Right hindlimb (tissue), 1 donor: ENCODE results near the gene RFTN1.
A peak's percentile ranks its signal among the peaks of the same experiment; 100 is the strongest.

Experiments used
- DNase-seq: peaks from one replicate; pipeline ENCODE4 v3.0.0-alpha.2; 2018

Gene RFTN1, protein sequence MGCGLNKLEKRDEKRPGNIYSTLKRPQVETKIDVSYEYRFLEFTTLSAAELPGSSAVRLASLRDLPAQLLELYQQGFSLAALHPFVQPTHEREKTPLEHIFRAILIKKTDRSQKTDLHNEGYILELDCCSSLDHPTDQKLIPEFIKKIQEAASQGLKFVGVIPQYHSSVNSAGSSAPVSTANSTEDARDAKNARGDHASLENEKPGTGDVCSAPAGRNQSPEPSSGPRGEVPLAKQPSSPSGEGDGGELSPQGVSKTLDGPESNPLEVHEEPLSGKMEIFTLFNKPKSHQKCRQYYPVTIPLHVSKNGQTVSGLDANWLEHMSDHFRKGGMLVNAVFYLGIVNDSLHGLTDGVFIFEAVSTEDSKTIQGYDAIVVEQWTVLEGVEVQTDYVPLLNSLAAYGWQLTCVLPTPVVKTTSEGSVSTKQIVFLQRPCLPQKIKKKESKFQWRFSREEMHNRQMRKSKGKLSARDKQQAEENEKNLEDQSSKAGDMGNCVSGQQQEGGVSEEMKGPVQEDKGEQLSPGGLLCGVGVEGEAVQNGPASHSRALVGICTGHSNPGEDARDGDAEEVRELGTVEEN

DNA sequence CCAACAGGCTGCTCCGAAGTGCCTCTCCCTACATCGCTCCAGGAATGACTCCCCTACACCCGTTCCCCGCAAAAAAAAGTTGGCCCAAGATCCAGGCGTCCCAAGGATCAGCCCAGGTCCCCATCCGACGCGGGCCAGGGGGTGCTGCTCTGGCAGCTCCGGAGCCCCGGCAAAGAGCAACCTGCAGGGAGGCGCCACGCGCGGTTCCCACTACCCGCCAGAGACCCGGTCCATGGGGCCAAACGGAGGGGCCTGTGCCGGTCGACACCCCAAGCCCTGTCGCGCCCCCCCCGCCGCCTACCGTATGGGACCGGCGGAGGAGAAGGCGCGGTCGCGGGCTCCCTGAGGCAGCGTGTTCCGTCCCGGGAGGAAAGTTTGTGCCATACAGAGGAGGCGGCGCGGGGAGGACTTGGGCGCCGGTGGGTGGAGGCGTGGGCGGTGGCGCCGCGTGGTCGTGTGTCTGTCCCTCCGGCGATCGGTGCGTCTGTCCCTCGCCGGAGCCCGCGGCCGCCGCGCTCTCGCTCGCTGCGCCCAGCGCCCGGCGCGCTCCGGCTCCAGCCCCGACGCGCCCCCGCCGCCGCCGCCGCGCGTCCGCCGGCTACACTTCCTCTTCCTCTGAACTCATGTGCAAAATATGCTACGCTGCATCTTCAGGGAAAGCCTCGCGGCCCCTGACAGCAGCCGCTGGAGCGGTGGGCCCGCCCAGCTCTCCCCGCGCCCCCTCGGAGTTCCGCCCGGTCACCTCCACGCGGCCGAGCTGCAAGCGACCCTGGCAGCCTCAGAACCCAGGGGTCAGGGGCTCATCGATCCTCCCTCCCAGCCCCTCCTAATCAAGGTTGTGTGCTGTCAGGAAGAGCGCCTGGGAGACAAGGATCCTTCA is at the start of gene RFTN1:
TSS of gene RFTN1 (minus strand) at position 559 of the 880 bp plus-strand sequence. CDS start 19,830 bp downstream, outside the sequence.
- peak; percentile 80 for DNase-seq

DNA sequence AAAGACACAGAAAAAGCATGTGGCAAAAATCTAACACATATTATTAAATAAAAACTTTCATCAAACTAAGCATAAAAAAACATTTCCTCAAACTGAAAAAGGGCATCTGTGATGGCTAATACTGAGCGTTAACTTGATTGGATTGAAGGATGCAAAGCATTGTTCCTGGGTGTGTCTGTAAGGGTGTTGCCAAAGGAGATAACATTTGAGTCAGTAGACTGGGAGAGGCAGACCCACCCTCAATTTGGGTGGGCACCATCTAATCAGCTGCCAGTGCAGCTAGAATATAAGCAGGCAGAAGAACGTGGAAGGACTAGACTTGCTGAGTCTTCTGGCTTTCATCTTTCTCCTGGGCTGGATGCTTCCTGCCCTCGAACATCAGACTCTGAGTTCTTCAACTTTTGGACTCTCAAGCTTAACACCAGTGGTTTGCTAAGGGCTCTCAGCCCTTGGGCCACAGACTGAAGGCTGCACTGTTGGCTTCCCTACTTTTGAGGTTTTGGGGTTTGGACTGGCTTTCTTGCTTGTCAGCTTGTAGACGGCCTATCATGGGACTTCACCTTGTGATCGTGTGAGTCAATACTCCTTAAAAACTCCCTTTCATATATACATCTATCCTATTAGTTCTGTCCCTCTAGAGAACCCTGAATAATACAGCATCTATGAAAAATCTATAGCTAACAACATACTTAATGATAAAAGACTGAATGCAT is 46.3 kb upstream of the RFTN1 start:
- no peak for DNase-seq

DNA sequence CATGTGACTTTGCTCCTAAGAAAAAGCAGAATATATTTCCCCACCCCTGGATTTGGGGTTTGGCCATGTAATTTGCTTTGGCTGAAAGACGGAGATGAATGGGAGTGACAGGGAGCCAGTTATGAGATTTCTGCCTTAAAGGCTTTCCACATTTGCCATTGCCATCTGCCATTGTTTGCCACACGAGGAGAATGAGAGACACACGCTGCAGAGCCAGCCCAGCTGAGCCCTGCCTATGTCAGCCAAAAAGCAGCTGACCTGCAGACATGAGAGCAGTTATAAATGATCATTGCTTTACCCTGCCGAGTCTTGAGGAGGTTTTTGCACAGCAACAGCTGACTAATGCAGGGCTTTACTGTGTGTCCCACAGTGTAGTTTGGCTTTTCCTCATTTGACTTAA is 40.6 kb upstream of the RFTN1 start:
- DNase-seq, result no peak

DNA sequence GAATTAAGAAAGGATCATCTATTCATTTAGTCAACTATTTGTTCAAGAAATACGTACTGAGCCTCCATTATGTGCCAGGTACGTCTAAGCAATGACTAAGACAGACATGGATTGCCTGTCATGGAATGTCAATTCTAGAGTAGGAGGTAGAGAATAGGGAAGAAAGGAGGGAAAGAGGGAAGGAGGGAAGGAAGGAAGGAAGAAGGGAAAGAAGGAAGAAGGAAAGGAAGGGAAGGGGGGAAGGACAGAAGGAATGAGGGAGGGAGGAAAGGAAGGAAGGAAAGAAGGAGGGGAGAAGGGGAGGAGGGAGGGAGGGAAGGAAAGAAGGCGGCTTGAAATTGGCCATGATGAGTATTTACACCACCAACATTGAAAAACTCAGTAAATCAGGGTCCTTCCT is 39.3 kb upstream of the RFTN1 start:
- DNase-seq, result no peak

DNA sequence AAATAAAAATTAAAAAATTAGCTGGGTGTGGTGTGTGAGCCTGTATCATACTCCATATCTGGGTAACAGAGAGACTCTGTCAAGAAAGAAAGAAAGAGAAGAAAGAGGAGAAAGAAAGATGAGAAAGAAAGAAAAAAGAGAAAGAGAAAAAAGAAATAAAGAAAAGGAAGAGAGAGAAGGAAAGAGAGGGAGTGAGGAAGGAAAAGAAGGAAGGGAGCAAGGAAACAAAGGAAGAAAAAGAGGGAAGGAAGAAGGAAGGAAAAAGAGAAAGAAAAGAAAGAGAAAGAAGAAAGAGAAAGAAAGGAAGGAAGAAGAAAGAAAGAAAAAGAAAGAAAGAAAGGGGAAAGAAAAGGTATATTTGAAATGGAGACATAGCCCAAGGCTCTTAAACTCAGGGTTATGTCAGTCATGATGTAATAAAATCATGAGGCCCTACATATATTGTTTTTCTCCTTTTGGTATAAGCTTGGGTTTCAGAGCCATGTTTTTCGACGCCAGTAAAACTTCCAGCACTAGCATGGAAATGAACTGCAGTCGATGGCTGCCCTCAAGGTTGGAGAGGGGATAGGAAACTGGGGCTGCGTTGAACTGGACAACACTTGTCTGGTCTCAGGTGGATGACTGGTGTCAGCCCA is 38.0 kb upstream of the RFTN1 start:
- no peak for DNase-seq

DNA sequence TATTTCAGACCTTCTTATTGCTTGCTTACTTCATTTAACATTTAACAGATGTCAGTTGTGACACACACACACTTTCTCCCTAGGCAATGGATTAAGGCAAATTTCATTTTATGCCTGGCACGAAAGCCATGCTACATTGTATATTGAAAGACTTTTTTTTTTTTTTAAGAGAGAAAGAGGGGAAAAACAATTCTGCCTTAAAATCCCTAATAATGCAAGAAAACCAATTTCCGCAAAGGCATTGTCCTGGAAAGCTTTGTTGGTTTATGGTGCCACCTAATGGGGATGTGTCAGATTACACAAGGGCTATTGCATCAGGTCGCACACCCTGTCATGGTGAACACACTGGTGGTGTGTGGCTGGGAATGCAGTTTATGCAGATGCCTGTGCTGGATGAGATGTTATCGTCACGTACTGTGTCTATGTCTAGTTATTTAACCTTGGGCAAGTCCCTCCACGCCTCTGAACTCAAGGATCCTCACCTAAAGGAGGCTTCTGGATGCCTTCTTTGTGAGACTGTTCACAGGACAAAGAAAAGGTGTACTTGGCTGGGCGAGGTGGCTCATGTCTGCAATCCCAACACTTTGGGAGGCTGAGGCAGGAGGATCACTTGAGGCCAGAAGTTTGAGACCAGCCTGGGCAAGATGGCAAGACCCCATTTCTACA is 37.3 kb upstream of the RFTN1 start:
- DNase-seq, result peak; percentile 83

DNA sequence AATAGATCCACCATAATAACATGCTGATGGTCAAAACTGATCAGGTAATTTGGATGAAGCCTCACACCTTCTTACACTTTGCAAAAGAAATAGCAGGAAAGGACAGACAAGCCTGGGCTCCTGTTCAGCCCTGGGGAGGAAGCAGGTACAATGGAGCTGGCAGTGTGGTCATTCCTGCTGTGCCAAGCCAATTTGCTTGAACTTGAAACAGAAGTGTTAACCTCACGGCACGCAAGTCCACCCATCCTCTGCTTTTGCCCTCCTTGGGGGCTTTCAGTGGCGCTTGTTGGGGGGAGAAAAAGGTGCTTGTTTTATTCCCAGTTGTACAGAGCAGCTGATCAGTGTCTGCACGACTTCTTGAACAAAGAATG is 36.8 kb upstream of the RFTN1 start:
- DNase-seq, result no peak

DNA sequence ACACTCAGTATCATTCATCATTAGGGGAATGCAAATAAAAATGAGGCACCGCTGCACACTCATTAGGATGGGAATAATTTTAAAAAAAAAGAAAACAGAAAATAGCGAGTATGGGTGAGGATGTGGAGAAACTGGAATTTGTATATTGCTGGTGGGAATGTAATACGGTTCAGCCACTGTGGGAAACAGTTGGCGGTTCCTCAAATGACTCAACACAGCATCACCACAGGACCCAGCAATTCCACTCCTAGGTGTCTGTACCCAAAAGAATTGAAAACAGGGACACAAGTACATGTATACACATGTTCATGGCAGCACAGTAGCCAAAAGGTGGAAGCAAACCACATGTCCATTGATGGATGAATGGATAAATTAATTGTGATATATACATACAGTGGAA is 35.2 kb upstream of the RFTN1 start:
- DNase-seq, result no peak

DNA sequence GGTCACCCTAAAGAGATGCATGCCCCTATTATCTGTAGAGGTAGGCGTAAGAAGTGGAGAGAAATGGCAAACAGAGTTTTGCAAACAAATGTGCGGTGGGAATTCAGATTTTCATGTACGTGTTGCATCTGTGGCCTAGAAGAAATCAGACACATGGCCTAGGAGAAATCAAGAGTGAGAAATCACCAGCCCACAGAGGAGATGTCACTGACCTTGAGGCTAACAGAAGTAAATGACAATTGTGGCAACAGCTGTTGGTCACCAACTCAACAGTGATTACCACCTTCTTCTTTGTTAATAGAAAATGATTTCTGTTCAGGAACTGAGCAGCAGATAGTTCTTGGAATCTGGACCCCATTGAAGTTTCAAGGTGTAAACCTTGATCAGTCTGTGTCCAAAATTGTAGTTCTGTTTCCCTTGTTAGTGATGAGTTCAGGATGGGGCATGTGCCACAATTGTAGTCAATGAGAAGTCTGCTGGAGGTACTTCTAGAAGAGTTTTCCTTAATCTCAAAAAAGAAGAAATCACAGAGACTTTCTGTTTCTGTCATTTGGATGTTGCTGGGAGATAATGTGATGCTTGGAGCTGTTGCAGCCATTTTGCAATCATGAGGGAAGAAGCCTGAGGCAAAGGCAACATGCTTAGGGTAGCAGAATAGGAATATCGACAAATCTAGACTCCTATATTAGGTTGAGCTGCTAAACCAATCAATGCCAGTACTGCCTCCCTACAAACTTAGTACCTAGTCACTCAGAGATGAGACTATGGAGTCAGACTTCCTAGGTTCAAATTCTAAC is 34.3 kb upstream of the RFTN1 start:
- no peak for DNase-seq

DNA sequence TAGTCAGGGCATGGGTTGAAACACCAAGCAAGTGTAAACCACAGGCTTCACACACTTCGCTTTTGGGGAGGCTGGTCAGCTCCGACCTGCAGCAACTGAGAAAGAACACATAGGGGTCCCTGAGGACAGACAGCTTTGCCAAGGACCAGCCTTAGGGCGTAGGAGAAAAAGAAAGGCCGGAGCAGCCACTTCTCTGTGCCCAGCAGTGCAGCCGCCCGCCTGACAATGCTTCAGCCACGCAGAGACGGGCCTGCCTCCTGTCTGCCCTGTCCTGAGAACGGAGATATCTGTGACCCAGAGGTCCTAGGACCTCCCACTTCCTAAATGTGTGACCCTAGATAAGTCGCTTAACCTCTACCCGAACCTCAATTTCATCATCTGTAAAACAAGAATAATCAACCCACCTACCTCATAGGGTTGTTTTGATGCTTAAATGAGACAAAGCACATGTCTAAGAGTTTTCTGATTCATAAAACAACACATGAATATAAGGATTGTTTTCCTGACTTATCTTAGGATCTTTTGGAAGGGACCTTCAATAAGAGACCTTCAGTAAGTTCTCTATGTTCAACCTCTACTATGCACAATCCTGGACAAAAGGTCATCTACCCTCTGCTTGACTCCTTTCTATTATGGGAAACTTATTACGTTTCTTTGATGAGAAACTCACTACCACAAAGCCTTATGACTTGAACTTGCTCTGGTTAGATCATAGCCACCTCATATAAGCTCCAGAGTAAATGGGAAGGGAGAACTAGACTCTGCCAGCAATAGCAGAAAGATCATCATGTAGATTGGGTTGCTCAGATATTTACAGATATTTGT is 32.9 kb upstream of the RFTN1 start:
- no peak for DNase-seq

DNA sequence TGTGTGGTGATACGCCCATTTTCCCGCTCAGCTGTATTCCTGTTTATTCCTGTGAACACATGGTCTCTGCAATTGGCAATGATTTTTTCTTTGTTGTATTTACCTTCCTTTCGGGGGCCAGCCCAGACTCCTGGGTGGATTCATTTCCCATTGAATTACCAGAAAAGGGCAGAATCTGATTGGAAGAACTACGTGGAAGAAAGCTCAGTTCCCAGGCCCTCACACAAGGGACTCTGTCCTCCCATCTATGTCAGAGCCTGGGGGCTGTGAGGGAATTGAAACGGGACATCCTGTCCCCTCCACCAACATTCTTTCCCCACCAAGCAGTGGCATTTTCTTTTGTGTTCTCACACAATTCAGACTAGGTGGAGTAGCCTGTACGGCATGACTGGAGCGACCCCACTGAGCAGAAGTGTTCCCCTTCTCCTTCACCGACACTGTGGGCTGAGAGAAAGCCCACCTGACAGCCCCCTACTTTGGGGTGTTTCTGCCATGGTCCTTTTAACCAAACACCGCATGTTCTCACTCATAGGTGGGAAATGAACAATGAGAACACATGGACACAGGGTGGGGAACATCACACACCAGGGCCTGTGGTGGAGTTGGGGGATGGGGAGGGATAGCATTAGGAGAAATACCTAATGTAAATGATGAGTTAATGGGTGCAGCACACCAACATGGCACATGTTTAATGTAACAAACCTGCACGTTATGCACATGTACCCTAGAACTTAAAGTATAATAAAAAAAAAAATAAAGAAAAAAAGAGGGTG is 32.1 kb upstream of the RFTN1 start:
- DNase-seq, result no peak

DNA sequence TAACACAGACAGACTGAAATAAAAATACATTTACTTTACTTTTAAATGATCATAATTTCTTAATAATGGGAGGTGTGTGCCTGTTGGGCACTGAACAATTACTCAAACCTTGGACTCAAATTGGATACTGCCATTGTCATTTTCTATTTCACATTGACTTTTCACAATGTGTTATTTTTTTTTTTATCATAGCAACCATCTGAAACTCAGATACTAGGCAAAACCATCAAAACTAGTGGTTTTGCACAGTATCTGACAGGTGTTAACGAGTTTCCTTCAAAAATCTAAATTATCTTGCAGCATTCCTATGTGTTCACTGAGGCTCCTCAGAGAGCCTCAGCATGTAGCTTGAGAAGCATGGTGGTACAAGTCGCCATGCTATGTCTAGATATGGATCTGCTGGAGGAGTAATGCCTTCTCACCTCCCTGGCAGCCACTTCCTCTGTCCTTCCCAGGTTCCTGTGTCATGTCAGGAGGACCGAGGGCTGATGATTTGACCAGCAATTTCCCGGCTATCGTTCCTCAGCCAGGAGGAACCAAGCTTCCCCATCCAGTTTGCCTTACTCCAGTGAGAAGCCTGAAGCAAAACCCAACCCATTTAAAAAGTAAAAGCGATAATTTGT is 29.9 kb upstream of the RFTN1 start:
- no peak for DNase-seq

DNA sequence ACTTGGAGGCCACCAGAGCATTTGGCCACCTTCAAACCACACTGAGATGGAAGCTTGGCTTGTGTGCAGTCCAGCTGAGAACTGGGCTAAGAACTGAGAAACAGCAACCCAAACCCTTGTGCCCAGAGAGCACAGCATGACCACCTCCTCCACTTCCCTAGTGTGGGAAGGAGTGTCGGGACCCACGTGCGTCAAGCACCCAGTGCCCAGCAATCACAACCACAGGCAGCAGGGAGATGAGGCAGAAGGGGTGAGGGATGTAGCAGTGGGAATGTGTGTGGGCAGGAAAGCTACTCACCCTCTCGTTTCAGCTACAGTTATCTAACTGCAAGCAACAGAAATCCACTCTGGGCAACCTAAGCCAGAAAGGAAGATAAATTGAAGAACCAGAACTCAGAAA is 25.0 kb upstream of the RFTN1 start:
- DNase-seq, result no peak

DNA sequence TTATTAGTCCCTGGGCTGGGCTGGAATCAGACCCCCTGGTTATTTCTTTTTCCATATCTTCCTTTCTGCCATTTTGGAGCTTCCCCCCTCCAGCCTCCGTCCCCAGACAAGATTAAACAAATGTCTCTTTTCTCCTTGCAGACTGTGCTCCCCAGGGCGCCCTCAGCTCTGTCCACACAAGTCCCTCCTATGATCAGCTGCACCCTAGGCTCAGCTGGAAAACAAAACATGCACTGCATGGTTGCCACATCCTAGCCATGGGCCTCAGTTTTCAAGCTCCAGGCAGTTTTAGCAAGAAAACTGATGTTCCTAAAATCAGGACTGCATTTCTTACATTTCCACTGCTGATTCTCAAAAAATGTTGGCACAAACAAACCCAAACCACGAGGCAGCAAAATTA is 23.5 kb upstream of the RFTN1 start:
- DNase-seq, result no peak

DNA sequence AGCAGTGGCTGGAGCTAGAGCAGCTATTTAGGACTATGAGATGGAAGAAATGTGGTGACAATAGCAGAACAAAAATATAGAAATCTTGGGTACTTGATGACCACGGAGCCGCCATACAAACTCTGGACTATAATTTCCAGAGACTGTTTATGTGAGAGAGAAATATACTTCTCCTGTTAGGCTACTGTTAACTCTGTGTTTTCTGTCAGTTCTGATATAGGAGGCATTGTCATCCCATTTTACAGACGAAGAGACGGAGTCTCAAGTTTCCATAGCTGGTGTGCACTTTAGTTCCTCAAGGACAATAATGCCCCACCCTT is 22.8 kb upstream of the RFTN1 start:
- DNase-seq, result no peak

DNA sequence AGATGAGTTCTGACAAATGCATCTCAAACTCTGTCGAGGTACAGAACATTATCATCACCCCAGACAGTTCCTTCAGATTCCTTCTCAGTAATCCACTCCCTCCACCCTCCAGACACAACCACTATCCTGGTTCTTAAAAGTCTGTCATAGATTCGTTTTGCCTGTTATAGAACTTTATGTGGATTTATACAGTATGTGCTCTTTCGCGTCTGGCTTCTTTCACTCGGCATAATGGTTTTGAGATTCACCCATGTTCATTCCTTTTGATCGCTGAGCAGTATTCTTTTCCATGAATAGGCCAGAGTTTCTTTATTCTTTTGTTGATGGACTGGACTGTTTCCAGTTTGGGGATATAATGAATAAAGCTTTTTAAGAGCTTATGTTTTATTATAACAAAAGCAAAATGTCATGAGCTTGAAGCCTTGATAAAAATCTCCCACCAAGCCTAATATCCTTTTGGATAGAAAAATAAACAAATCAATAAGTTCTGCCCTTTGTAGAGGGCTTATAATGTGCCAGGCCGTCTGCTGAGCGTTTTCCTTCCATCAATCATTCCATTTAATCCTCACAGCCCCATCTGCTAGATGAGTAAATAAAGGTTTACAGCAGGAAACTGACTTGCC is 21.3 kb upstream of the RFTN1 start:
- no peak for DNase-seq

DNA sequence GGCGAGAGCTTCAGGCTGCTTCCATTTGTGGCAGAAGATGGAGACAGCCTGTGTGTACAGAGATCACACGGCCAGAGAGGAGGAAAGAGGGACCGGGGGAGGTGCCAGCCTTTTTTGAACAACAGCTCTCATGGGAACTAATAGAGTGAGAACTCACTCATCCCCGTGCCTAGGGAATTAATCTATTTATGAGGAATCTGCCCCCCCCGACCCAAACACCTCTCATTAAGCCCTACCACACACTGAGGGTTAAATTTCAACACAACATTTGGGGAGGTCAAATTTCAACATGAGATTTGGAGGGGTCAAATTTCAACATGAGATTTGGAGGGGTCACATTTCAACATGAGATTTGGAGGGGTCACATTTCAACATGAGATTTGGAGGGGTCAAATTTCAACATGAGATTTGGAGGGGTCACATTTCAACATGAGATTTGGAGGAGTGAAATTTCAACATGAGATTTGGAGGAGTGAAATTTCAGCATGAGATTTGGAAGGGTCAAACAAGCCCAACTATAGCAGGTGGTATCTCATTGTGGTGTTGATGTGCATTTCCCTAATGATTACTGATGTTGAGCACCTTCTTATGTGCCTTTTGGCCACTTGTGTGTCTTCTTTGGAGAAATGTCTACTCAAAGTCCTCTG is 20.6 kb upstream of the RFTN1 start:
- DNase-seq, result no peak

DNA sequence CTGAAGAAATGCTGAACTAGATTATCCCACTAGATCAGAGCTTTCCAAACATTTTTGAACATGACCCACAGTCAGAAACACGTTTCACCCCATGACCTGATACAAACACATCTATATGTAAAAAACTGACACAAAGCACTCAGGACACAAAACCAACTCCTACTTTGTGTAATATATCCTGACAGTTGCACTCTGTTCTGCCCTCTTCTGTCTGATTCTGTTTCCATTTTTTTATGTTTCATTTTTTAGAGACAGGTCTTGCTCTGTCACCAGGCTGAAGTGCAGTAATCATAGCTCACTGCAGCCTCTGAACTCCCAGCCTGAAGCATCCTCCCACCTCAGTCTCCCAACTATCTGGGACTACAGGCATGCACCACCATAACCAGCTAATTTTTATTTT is 15.8 kb upstream of the RFTN1 start:
- no peak for DNase-seq
